Measurements from ENCODE around the gene CACNA1H. TPM values are rescaled to one million over a fixed set of nuclear protein-coding genes. Genes with fewer than 3 reads are reported as not detected.

Gene CACNA1H
- total RNA-seq, 1 donor from 2014 or later: under 0.01 TPM

- no peak for DNase-seq (ENCODE audit: low read depth in 2 of 2)
Measured at GRCh38 chr16:1141716-1142115, 11.2 kb upstream of the CACNA1H start.

DNA sequence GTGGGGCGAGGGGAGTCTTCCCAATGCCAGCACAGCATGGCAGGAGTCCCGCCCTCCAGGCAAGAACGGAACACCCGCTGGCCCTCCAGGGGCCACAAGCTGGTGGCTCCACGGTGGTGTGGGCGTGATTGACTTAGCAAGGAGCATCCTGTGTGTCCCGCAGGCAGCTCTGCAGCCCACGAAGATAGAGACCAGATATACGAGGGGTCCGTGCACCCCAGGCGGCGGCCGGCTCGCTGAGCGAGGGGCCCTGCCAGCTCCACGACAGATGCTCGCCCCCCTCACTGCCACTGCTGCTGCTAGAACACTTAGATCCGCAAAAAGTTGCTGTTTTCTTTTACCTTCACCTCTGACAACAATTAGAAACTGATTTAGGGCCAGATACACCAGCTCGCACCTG lies 10.0 kb upstream of the CACNA1H start:
- DNase-seq (ENCODE audit: low read depth in 2 of 2): no peak

DNA sequence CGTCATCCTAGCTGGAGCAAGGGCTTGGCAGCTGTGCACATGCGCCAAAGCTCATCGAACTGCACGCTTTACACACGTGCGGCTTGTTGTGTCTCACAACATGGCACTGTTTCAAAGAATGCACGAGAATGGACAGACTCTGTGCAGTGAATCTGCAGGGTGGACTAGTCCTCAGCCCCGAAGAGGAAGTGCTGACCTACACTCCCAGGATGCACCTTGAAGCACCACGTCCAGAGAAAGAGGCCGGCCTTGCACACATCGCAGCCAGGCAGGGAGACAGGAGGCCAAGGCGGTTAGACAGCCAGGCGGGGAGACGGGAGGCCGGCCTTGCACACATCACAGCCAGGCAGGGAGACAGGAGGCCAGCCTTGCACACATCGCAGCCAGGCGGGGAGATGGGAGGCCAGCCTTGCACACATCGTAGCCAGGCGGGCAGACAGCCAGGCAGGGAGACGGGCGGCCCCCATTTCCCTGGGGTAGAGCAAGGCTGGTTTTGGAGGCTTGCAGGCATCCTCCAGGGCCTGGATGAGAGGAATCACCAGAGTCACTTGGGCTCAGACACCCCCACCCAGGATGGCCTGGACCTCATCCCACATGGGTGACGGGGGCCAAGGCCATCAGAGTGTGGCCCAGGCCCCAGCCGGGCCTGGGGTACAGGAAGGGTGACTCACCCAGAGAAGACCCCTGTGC lies 9.0 kb upstream of the CACNA1H start:
- no peak for DNase-seq (ENCODE audit: low read depth in 2 of 2)

DNA sequence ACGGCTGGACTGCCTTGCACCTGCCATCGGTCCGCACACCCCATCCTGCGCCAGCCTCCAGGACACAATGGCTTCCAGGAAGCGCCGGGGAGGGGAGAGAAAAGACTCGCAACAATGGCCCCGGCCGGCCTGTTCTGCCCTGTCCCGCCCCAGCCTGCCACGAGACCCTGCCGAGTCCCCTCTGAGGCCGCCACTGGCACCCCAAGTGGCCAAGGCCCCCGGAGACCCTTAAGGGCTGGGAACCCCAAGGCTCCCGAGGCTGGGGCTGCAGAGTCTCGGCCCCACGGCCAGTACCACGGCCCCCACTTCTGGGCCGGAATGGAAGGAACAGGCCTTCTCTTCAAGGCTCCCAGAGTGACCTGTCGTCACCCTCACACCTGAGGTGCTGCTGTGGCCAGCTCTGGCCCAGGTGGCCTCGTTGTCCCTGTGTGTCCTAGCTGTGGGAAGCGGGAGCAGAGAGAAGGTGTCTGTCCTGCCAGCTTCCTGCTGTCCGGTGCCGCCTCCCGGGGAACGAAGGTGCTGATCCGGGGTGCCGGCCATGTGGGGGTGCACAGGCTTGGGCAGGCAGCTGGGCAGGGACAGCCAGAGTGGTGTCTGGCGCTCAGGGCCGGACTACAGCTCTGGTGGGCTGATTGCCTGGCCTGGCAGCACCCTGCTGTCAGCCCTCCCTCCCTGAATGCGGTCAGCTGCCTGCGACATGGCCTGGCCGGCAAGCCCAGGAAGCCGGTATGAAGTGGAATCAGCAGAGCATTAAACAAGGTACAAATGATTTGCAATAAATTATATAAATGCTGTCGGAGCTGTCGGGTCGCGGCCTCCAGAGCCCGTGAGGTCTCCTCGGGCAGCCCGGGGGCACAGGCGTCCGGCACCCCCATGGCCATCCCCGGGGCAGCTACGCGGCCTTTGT lies 8.2 kb upstream of the CACNA1H start:
- no peak for DNase-seq (ENCODE audit: low read depth in 2 of 2)

- no peak for DNase-seq (ENCODE audit: low read depth in 2 of 2)
Measured at GRCh38 chr16:1145383-1146100, 7.4 kb upstream of the CACNA1H start.

- DNase-seq (ENCODE audit: low read depth in 2 of 2): no peak
Measured at GRCh38 chr16:1146409-1146808, 6.5 kb upstream of the CACNA1H start.

- no peak for DNase-seq (ENCODE audit: low read depth in 2 of 2)
Measured at GRCh38 chr16:1147027-1147426, 5.9 kb upstream of the CACNA1H start.

GRCh38 chr16:1149101-1149636 lies 3.7 kb upstream of the CACNA1H start:
- DNase-seq (ENCODE audit: low read depth in 2 of 2): no peak

DNA sequence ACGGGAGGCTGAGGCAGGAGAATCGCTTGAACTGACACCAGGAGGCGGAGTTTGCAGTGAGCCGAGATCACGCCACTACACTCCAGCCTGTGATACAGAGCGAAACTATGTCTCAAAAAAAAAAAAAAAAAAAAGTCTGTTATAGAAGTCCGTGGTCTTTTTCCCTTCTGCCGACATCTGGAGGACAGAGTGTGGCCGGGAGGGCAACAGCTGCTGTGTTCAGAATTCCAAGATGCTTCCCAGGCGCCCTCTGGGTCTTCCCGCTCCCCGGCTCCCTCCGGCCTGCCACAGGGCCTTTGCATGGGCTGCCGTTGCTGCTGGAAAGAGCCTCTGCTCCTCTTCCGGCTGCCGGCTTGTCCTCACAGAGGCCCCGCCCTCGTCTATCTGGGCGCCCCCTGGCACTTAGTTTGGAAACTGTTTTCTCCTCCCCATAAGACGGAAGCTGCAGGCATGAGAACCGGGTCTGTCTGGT lies 2.4 kb upstream of the CACNA1H start:
- DNase-seq (ENCODE audit: low read depth in 2 of 2): no peak

- no peak for DNase-seq (ENCODE audit: low read depth in 2 of 2)
Measured at GRCh38 chr16:1151424-1152122, 1.3 kb upstream of the CACNA1H start.

- DNase-seq (ENCODE audit: low read depth in 2 of 2): no peak
Measured at GRCh38 chr16:1152123-1152638, 725 bp upstream of the CACNA1H start.

DNA sequence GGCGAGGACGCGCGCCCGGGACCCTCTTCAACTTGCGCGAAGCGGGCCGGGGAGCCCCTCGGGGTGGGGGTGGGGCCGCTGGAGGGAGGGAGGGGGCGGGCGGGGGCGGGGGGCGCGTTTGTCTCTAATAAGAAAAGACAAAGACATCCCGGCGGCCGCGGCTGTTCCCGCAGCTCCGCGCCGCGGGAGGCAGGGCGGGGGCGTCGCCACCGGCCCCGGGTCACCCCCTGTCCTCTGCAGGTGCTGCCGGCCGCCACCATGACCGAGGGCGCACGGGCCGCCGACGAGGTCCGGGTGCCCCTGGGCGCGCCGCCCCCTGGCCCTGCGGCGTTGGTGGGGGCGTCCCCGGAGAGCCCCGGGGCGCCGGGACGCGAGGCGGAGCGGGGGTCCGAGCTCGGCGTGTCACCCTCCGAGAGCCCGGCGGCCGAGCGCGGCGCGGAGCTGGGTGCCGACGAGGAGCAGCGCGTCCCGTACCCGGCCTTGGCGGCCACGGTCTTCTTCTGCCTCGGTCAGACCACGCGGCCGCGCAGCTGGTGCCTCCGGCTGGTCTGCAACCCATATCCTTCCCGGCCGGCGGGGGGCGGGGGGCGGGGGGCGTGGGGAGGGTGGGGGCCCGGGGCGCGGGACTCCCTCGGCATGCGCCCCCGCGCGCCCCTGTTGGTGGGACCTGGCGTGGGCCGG lies 714 bp downstream of the CACNA1H start:
- DNase-seq (ENCODE audit: low read depth in 2 of 2): no peak

GRCh38 chr16:1154291-1154886 lies 1.5 kb downstream of the CACNA1H start:
- no peak for DNase-seq (ENCODE audit: low read depth in 2 of 2)

DNA sequence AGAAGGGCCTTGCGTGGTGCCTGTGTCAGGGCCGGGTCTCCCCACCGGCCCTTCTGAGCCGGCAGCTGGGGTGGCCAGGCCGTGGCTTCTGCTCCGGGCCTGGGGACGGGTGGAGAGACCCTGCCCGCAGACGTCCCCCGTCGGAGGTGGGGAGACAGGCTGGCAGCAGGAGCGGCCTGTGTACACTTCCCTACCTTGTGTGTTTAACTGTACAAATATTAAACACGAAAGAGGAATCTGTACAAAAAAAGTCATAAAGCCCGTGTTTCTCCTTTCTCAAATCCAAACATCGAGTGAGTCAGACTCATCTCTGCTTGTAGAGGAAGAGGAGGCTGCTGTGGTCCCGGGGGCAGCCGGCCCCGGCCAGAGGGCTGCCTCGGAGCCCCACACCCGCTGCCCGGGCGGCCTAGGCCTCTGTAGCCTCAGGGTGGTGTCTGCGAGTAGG lies 2.0 kb downstream of the CACNA1H start:
- no peak for DNase-seq (ENCODE audit: low read depth in 2 of 2)

GRCh38 chr16:1155353-1156054 lies 2.6 kb downstream of the CACNA1H start:
- no peak for DNase-seq (ENCODE audit: low read depth in 2 of 2)

- no peak for DNase-seq (ENCODE audit: low read depth in 2 of 2)
Measured at GRCh38 chr16:1156055-1156982, 3.4 kb downstream of the CACNA1H start.

DNA sequence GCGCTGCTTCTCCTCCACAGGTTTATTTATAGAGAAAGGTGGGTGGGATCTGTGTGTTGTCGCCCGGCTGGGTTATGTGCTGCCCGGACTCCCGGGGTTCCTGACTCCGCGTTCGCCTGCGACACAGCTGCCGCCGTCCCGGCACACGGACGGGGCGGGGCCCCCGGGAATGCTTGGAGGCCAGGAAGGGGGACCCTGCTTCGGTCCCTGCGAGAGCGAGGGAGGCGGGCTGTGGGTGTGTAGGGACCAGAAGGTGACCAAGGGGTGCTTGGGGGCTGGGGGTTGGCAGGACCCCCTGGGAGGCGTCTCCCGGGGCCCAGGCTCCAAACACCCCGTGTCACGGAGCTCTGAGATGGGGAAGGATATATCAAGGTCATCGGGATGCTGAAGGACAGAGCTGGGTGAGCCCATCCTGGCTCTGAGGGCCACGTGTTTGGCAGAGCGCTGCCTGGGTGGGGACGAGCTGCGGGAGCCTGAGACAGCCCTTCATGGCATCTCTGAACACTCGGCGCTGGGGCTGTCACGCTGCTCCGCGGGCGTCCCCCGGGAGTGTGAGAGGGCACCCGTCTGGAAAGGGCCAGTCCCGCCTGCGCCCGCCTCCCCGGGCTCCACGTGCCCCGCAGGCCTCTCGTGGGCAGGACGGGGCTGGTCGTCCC lies 4.2 kb downstream of the CACNA1H start:
- no peak for DNase-seq (ENCODE audit: low read depth in 2 of 2)

Measured in dermis microvascular lymphatic vessel endothelial cell (primary cell).